NCI-H526 treated with DMSO at 0.1 percent for 48 hours (cell line): Measurements from ENCODE around the gene RFT1.

ENCODE experiments used
- DNase-seq: peaks from one replicate; lab custom pipeline; 2025; lab: John Stamatoyannopoulos, UW

Gene RFT1

GRCh38 chr3:53126601-53127000 is 3.6 kb downstream of the RFT1 start:
- no peak for DNase-seq

GRCh38 chr3:53123953-53124352 is 6.3 kb downstream of the RFT1 start:
- no peak for DNase-seq

DNA sequence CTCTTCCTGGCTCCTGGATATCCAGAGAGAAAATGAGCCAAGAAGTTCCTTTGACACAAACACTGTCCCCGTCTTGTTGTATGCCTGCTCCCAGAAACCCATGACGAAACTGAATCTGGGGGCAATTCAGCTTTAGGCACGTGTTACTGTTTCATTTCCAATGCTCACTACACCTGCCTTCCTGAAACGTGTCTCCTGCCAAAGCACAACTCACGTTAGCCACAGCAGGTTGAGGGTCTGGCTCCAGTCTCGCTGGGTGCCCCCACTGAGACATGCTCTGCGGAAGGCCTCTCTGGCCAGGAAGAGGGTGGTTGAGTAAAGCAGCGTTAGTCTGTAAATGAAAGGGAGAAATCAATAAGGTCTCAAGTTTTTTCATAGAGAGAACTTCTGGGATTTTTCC is 6.7 kb downstream of the RFT1 start:
- DNase-seq = no peak

- no peak for DNase-seq
These were observed 7.3 kb downstream of the RFT1 start for GRCh38 chr3:53122933-53123305.

GRCh38 chr3:53122255-53122932 is 7.8 kb downstream of the RFT1 start:
- no peak for DNase-seq

GRCh38 chr3:53120336-53120735 is 9.9 kb downstream of the RFT1 start:
- no peak for DNase-seq

- no peak for DNase-seq
These were observed 13.3 kb downstream of the RFT1 start for GRCh38 chr3:53116956-53117355.

DNA sequence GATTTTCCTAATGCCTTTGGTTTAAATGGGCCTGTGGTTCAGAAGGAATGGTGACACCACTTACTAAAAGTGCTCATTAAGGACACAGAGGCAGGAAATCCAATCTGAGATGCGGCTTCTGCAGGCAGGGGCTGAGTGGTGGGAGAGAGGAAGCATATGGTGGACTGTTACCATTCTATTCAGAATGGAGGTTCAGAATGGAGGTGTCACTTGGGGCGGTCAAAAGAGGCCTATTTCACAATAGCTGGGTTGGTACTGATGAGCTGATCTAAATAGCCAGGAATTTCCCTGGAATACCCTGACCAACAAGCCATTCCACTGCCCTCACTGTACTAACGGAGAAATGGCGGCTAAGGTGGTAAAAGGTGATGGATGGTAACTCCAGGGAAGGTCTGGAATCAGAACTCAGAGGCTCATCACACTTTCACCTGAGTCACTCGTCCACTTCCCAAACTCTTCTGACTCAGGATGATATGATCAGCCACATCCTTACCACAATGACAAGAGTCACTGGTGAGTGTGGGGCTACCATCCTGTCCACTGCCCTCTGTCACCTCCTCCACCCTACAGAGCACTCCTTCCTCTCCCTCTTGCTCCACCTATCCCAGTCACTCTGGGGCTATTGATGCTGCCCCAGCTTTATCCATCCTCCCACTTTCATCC is 15.7 kb downstream of the RFT1 start:
- DNase-seq = no peak

DNA sequence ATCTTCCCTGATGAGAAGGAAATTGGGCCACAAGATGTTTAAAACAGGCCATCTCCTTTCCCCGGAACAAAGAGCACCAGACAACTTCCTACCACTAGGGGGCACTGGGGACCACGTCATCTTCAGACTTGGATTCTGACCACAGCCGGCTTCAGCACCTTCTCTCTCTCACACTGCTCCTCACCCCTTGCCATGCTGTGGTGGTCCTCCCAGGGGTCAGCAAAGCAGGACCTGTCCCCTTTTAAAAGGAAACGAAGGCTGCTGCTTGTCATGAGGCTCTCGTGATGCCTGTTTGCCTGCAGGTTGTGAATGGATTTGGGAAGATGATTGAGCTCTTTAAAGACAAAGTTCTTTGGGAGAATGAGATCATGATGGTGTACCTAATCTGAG is 16.2 kb downstream of the RFT1 start:
- peak; percentile 35 for DNase-seq

GRCh38 chr3:53113293-53114010 is 16.8 kb downstream of the RFT1 start:
- no peak for DNase-seq

DNA sequence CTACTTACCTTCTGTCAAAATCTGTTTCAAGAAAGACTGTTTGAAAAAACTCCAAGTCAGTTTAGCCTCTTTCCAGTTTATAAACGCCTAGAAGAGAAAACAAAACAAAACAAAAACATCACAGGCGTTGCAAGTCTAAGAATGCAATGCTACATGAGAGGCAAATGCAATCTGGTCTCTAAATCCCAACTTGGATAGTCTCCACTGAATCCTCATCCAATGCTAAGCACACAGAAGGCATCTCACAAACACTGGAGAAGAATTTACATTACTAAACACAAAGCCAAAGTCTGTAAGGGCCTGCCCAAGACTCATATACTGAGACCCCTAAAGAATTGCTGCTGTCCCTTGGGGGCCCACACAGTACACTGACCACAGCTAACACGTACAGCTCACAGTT is 18.4 kb downstream of the RFT1 start:
- DNase-seq = no peak

DNA sequence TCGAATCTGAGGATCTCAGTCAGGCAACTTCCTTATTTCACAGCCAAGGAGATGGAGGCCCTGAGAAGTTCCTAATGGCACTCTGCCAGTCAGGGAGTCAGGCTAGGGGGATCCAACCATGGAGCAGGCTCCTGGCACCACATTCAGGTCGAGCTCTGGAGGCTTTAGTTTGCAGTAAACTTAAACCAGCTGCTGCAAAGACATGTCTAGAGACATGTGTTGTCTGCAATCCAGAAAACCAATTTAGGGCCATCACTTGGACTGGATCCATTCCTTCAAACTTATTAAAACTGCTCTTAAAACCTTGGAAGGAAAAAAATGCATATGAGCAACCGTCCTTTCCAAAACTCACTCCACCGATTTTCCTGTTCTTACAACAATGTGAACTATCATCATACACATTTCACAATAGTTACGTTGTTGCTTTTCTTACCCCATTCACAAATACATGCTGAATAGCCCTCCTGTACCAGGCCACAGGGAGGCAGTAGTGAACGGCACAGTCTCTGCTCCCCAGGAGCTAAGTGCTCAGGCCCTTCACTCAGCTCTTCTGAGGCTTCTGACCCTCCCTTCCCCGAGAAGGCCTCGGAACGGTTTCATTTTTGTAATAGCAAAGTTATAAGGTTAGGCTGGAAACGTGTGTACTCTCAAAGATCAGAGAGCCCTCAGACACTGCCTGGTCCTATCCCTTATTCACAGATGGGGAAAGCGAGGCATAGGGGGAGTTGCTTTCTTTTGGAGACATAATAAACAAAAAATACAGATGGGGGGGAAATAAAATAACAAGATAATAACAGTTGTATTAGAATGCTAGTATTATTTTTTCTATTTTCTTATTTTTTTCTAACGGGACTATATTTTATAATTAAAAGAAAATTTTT is 20.1 kb downstream of the RFT1 start:
- peak; percentile 1 for DNase-seq

- DNase-seq = no peak
These were observed 21.0 kb downstream of the RFT1 start for GRCh38 chr3:53109190-53109589.

DNA sequence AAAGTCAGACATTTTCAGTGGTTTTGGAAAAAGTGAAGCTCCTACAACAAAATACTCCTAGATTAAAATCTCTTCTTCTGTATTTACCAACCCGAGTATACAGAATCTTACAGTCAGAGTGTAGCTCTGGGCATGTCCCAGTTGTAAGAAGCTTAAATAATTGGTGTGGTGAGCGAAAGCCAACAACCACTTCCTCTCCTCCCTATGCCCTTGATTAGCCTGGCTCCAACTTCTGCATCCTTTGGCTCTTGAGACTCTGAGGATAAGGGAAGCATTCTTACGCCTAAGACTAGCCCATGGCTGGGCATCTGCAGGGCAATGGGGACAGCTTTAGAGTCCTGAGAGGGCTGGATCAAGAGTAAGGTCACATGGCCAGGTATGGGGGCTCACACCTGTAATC is 25.5 kb downstream of the RFT1 start:
- no peak for DNase-seq

DNA sequence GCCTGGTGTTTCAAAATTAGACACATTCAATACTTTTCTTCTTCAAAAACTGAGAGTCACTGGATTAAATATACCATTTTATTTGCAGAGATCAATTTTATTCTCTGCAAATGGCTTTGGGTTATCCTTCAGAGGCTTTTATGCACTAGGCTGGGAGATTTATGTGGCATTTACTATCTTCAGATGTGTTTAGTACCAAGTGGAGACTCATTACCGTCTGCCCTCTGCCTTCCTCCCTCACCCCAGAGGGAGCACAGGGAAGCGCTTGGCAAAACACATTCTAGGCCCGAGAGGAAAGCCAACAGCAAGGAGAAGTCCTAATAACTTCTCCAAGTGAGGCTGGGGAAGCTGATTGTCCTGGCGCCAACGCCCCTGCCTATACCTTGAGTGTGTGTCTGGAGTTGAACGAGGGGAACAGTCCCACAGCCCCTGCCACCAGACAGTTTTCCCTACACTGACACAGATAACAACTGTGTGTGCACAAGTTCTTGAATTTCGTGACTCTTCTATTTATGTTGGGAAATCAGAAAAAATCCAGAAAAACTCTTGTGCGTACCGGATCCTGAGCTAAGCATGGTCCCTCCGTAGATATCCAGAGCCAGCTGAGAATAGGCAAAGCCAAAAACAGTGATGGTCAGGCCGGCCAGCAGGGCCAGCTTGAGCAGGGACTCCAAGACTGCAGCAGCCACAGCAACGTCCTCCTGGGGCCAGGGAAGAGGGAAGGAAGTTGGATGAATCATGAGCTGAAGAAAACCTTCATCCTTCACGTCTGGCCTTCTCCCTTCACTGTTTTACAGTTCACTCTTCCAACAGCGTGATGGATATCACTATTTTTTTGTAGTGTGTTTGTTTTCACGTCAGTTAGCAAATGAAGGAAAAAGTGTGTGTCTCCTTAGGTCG is 26.6 kb downstream of the RFT1 start:
- no peak for DNase-seq

DNA sequence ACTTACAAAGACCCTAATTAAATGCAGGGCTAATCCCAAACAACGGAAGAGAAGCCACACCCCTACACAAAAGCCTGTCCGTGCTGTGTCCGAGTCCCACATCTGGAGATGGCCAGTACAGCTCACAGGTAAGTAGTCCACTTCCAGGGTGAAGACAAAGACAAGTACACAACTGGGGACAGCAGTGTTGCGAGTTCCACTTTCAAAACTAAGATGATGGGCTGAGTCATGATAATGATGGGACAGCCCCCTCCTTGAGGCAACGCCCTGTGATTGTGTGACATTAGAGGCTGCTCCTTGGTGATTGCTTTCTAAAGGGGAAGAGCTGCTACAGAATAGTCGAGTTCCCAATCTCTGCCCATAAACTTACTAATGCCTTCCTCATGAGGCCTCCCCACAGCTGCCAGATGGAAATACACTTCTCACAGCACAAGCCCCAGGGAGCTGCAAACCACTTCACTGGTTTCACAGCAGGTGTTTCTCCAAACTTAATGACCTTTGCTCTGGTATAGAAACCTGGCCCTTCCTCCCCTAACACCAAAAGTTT is 27.6 kb downstream of the RFT1 start:
- DNase-seq = no peak

GRCh38 chr3:53101956-53102355 is 28.3 kb downstream of the RFT1 start:
- no peak for DNase-seq

DNA sequence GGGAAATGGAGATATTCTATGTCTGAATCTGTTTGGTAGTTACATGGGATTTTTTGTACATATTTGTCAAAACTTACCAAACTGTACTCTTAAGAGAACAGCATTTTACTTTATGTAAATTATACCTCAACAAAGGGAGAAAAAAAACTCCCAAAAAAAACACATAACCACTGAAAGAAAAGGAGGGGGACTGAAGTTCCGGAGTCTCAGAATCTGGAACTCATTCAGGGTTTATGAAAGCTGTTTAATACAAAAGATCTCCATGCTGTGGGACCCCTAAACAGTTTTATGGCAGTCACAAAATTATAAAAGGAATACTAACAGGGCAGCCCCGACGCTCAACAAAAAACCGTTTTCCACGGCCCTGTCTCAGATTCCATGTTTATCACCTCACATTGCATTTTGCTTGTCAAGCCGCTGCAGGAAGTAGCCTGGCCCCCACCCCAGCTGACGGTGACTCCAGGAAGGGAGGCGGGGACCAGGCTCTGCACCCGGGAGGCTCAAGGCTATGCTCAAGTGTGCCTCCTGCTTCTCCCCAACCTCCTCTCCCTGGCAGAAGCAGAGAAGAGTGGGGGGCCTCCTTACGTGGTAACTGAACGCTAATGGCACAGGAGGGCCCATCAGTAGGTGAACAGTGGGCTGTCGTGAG is 29.3 kb downstream of the RFT1 start:
- DNase-seq = no peak

DNA sequence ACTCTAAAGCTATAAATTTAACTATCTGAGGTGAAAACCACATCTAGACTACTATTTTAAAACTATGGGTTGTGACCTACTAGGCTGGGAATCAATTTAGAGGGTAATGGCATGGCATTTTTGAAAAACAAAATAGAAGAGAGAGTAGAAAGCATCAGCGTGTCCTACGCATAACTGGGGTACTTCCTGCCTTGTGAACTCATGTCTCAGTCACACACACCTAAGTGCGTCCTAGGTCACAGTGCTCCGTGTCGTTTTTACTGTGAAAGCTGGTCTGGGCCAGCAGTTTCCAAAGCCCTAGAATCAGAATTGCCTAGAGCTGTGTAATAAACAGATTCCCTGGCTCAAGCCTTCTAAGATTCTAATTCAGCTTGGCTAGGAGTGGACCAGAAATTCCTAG is 32.3 kb downstream of the RFT1 start:
- DNase-seq = no peak

DNA sequence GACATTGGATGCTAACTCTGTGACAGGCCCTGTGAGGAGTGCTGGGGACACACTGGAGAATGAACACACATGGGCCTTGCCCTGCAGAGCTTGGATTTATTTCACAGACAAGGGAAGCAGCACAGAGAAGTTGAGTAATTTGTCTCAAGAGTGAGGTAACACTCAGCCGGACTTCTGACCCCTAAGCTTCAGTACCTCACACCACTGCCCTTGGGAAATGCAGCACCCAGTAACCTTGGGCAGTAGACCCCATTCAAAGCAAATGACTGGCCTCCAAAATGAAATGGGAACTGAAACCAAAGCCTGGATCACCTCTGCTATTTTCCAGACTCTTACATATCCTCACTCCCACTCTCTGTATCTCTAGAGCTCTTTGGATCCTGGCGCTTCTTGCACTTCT is 37.3 kb downstream of the RFT1 start:
- DNase-seq = no peak

- DNase-seq = no peak
These were observed 38.0 kb downstream of the RFT1 start for GRCh38 chr3:53092216-53092615.
